NK-92 (cell line): Measurements from ENCODE around the gene PCDHB6.
"Not testable (repeated sequence)": the region's sequence is repeated elsewhere in the genome, so short reads cannot be mapped to it uniquely, and the experiment has no call there.

ENCODE experiments used
- DNase-seq: peaks from one replicate; lab custom pipeline; 2025; ENCODE audit not compliant: unreplicated experiment; lab: John Stamatoyannopoulos, UW

Gene PCDHB6

GRCh38 chr5:141149812-141150211 is at the start of gene PCDHB6:
PCDHB6 (plus strand) TSS chr5:141150057; CDS start chr5:141150258, 201 bp downstream.
- DNase-seq = no peak

GRCh38 chr5:141100243-141100805 is 49.5 kb upstream of the PCDHB6 start, which contains the start of gene PCDHB3:
PCDHB3 (plus strand) TSS chr5:141100473; CDS start chr5:141100650, 177 bp downstream.
- peak; percentile 2 for DNase-seq

- DNase-seq = no peak
These were observed 48.8 kb upstream of the PCDHB6 start for GRCh38 chr5:141101059-141101458.

- DNase-seq = not testable (repeated sequence)
These were observed 47.8 kb upstream of the PCDHB6 start for GRCh38 chr5:141102070-141102469.

GRCh38 chr5:141102471-141102870 is 47.4 kb upstream of the PCDHB6 start:
- not testable (repeated sequence) for DNase-seq

GRCh38 chr5:141105350-141105749 is 44.5 kb upstream of the PCDHB6 start:
- DNase-seq = no peak

- DNase-seq = no peak
These were observed 30.6 kb upstream of the PCDHB6 start for GRCh38 chr5:141119250-141119649.

- no peak for DNase-seq
These were observed 28.3 kb upstream of the PCDHB6 start, which contains the start of gene PCDHB4 for GRCh38 chr5:141121563-141121962. PCDHB4 (plus strand) TSS chr5:141121818; CDS start chr5:141121999, 181 bp downstream.

GRCh38 chr5:141121985-141122384 is 27.9 kb upstream of the PCDHB6 start:
- DNase-seq = no peak

GRCh38 chr5:141123396-141124135 is 26.3 kb upstream of the PCDHB6 start:
- not testable (repeated sequence) for DNase-seq

GRCh38 chr5:141127305-141127704 is 22.6 kb upstream of the PCDHB6 start:
- no peak for DNase-seq

- no peak for DNase-seq
These were observed 14.7 kb upstream of the PCDHB6 start, which contains the start of gene PCDHB5 for GRCh38 chr5:141135030-141135717. PCDHB5 (plus strand) TSS chr5:141135206; CDS start chr5:141135435, 229 bp downstream.

- DNase-seq = no peak
These were observed 14.1 kb upstream of the PCDHB6 start for GRCh38 chr5:141135718-141136266.

- not testable (repeated sequence) for DNase-seq
These were observed 12.5 kb upstream of the PCDHB6 start for GRCh38 chr5:141137346-141137745.

- DNase-seq = no peak
These were observed 551 bp downstream of the PCDHB6 start for GRCh38 chr5:141150224-141150992.

- DNase-seq = no peak
These were observed 1.1 kb downstream of the PCDHB6 start for GRCh38 chr5:141150993-141151325.

GRCh38 chr5:141151632-141152031 is 1.8 kb downstream of the PCDHB6 start:
- DNase-seq = not testable (repeated sequence)

- DNase-seq = not testable (repeated sequence)
These were observed 2.2 kb downstream of the PCDHB6 start for GRCh38 chr5:141152096-141152495.

GRCh38 chr5:141155540-141156374 is 5.9 kb downstream of the PCDHB6 start:
- DNase-seq = no peak

- not testable (repeated sequence) for DNase-seq
These were observed 7.5 kb downstream of the PCDHB6 start for GRCh38 chr5:141157356-141157755.
